ENCODE results near the gene GJA4.

DNA sequence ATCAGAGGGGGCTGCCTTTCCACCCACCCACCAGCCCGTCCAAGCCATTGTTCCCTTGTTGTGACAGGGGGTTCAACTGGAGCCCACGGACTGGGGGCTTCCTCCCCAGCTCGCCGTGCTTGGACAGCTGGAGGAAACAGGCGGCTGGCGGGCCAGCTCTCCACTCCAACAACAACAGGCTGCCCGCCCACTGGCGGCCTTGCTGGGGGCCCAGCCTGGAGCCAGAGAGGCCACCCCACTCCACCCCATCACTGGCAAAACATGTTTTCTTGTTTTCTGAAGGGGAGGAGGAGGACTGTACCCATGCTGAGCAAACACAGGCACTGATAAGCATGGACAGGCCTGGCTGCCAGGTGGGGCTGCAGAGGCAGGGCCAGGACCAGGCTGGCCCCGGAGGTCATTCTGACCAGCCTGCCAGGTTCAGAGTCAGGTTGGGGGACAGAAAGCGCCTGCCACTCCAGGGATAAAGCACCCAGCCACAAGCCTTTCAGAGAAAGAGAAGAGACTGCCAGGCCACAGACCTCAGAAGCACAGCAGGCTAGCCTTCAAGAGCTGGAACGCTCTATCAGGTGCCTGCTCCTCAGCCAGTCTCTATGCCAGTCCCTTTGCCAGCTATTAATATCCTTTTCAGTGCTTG is 32.8 kb downstream of the GJA4 start:
- TF ChIP-seq EZH2phosphoT487 (IDR thresholded peaks at IDR 0.05; ENCODE audit: borderline replicate concordance) = no peak
- TF ChIP-seq CTCF (IDR thresholded peaks at IDR 0.05 in 2 of 3, conservative IDR thresholded peaks at IDR 0.05 in 1 of 3; ENCODE audit: borderline replicate concordance in 1 of 3, insufficient read depth in 1 of 3, low read depth in 2 of 3, low read length in 2 of 3) = no peak
- no peak for TF ChIP-seq TCF7L2 (IDR thresholded peaks at IDR 0.05; ENCODE audit: borderline replicate concordance, extremely low read depth, insufficient read depth, insufficient read length)
- no peak for TF ChIP-seq POLR2AphosphoS5 (IDR thresholded peaks at IDR 0.05; ENCODE audit: low read depth, low read length)
- no peak for TF ChIP-seq RAD21 (IDR thresholded peaks at IDR 0.05; ENCODE audit: low read depth)
- TF ChIP-seq POLR2A (IDR thresholded peaks at IDR 0.05; ENCODE audit: borderline replicate concordance, extremely low read depth, insufficient read depth, insufficient read length) = no peak
- TF ChIP-seq, protein P1, sequence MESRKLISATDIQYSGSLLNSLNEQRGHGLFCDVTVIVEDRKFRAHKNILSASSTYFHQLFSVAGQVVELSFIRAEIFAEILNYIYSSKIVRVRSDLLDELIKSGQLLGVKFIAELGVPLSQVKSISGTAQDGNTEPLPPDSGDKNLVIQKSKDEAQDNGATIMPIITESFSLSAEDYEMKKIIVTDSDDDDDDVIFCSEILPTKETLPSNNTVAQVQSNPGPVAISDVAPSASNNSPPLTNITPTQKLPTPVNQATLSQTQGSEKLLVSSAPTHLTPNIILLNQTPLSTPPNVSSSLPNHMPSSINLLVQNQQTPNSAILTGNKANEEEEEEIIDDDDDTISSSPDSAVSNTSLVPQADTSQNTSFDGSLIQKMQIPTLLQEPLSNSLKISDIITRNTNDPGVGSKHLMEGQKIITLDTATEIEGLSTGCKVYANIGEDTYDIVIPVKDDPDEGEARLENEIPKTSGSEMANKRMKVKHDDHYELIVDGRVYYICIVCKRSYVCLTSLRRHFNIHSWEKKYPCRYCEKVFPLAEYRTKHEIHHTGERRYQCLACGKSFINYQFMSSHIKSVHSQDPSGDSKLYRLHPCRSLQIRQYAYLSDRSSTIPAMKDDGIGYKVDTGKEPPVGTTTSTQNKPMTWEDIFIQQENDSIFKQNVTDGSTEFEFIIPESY (IDR thresholded peaks at IDR 0.05; ENCODE audit: extremely low read depth, insufficient replicate concordance, low read length) = no peak
- TF ChIP-seq, protein P2, sequence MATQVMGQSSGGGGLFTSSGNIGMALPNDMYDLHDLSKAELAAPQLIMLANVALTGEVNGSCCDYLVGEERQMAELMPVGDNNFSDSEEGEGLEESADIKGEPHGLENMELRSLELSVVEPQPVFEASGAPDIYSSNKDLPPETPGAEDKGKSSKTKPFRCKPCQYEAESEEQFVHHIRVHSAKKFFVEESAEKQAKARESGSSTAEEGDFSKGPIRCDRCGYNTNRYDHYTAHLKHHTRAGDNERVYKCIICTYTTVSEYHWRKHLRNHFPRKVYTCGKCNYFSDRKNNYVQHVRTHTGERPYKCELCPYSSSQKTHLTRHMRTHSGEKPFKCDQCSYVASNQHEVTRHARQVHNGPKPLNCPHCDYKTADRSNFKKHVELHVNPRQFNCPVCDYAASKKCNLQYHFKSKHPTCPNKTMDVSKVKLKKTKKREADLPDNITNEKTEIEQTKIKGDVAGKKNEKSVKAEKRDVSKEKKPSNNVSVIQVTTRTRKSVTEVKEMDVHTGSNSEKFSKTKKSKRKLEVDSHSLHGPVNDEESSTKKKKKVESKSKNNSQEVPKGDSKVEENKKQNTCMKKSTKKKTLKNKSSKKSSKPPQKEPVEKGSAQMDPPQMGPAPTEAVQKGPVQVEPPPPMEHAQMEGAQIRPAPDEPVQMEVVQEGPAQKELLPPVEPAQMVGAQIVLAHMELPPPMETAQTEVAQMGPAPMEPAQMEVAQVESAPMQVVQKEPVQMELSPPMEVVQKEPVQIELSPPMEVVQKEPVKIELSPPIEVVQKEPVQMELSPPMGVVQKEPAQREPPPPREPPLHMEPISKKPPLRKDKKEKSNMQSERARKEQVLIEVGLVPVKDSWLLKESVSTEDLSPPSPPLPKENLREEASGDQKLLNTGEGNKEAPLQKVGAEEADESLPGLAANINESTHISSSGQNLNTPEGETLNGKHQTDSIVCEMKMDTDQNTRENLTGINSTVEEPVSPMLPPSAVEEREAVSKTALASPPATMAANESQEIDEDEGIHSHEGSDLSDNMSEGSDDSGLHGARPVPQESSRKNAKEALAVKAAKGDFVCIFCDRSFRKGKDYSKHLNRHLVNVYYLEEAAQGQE (IDR thresholded peaks at IDR 0.05; ENCODE audit: low read depth) = no peak
- TF ChIP-seq YY1 (IDR thresholded peaks at IDR 0.05; ENCODE audit: extremely low read depth, insufficient replicate concordance, low read depth, low read length) = no peak
- TF ChIP-seq CBX3 (IDR thresholded peaks at IDR 0.05; ENCODE audit: low read depth) = no peak
- TF ChIP-seq SP1 (IDR thresholded peaks at IDR 0.05; ENCODE audit: low read depth) = no peak
- TF ChIP-seq EZH2 (IDR thresholded peaks at IDR 0.05) = no peak
- no peak for TF ChIP-seq SIN3A (IDR thresholded peaks at IDR 0.05; ENCODE audit: low read depth)
